ENCODE measurements around the gene ZNF407. TPM values are rescaled to one million over a fixed set of nuclear protein-coding genes. Genes with fewer than 3 reads are reported as not detected.

ZNF407 gene
- total RNA-seq, 1 experiment from 2014 or later, result 15.9 TPM

- ChIA-PET POLR2A (ENCODE audit: low non-redundant PET) (no interaction called here), CTCF (no interaction called here)
- TF ChIP-seq EZH2 (IDR thresholded peaks at IDR 0.05; ENCODE audit: borderline replicate concordance, low read depth, low read length, poor library complexity, severe bottlenecking), result no peak
- no peak for TF ChIP-seq CTCF (conservative IDR thresholded peaks at IDR 0.05; ENCODE audit: low read depth, low read length)
- no peak for DNase-seq (ENCODE audit: low spot score)
- Histone ChIP-seq H3K9me3 (ENCODE audit: low read depth, low read length, poor library complexity, severe bottlenecking) (no peaks in the 10 kb centered on the region), H3K27me3 (replicated peaks; ENCODE audit: insufficient read depth, low read depth, low read length, poor library complexity) (no peaks in the 10 kb centered on the region), H3K36me3 (ENCODE audit: insufficient read depth, low read length, poor library complexity, severe bottlenecking) (no peaks in the 10 kb centered on the region), H3K4me1 (ENCODE audit: insufficient read depth, low read length, poor library complexity, severe bottlenecking) (no peaks in the 10 kb centered on the region), H3K4me3 (ENCODE audit: low read depth, low read length, poor library complexity, severe bottlenecking) (no peak overlapping the region), H3K27ac (ENCODE audit: low read depth, low read length, poor library complexity, severe bottlenecking) (no peak overlapping the region)
- intact Hi-C loops (cut with micrococcal nuclease; ENCODE audit: unreplicated experiment), result no loop called here
- BruUV-seq (replicated peaks), result no TSS peak
These were observed 36.1 kb downstream of the ZNF407 start for GRCh38 chr18:74633652-74634352.

GRCh38 chr18:74635224-74635975, 37.7 kb downstream of the ZNF407 start:
- no peaks in the 10 kb centered on the region for H3K4me1 ChIP-seq (ENCODE audit: insufficient read depth, low read length, poor library complexity, severe bottlenecking)
- no peaks in the 10 kb centered on the region for H3K36me3 ChIP-seq (ENCODE audit: insufficient read depth, low read length, poor library complexity, severe bottlenecking)
- BruUV-seq (replicated peaks), result no TSS peak
- ChIA-PET POLR2A (ENCODE audit: low non-redundant PET) (no interaction called here), CTCF (no interaction called here)
- DNase-seq (ENCODE audit: low spot score), result no peak
- no peaks in the 10 kb centered on the region for H3K27me3 ChIP-seq (replicated peaks; ENCODE audit: insufficient read depth, low read depth, low read length, poor library complexity)
- H3K4me3 ChIP-seq (ENCODE audit: low read depth, low read length, poor library complexity, severe bottlenecking), result no peak overlapping the region
- no peak overlapping the region for H3K27ac ChIP-seq (ENCODE audit: low read depth, low read length, poor library complexity, severe bottlenecking)
- TF ChIP-seq EZH2 (IDR thresholded peaks at IDR 0.05; ENCODE audit: borderline replicate concordance, low read depth, low read length, poor library complexity, severe bottlenecking), result no peak
- TF ChIP-seq CTCF (conservative IDR thresholded peaks at IDR 0.05; ENCODE audit: low read depth, low read length), result no peak
- intact Hi-C loops (cut with micrococcal nuclease; ENCODE audit: unreplicated experiment), result no loop called here
- no peaks in the 10 kb centered on the region for H3K9me3 ChIP-seq (ENCODE audit: low read depth, low read length, poor library complexity, severe bottlenecking)

- Histone ChIP-seq H3K9me3 (ENCODE audit: low read depth, low read length, poor library complexity, severe bottlenecking) (no peaks in the 10 kb centered on the region), H3K36me3 (ENCODE audit: insufficient read depth, low read length, poor library complexity, severe bottlenecking) (no peaks in the 10 kb centered on the region), H3K4me3 (ENCODE audit: low read depth, low read length, poor library complexity, severe bottlenecking) (no peak overlapping the region), H3K4me1 (ENCODE audit: insufficient read depth, low read length, poor library complexity, severe bottlenecking) (no peaks in the 10 kb centered on the region), H3K27ac (ENCODE audit: low read depth, low read length, poor library complexity, severe bottlenecking) (no peak overlapping the region), H3K27me3 (replicated peaks; ENCODE audit: insufficient read depth, low read depth, low read length, poor library complexity) (no peaks in the 10 kb centered on the region)
- TF ChIP-seq CTCF (conservative IDR thresholded peaks at IDR 0.05; ENCODE audit: low read depth, low read length) (no peak), EZH2 (IDR thresholded peaks at IDR 0.05; ENCODE audit: borderline replicate concordance, low read depth, low read length, poor library complexity, severe bottlenecking) (no peak)
- intact Hi-C loops (cut with micrococcal nuclease; ENCODE audit: unreplicated experiment), result no loop called here
- ChIA-PET POLR2A (ENCODE audit: low non-redundant PET) (interaction anchor here (0.6 kb wide), 1 partner anchor 40 kb away, joined by 3 read pairs; no protein-coding TSS in a partner anchor), CTCF (no interaction called here)
- no peak for DNase-seq (ENCODE audit: low spot score)
- BruUV-seq (replicated peaks), result no TSS peak
These were observed 39.4 kb downstream of the ZNF407 start for GRCh38 chr18:74637070-74637469.

All from A673 (cell line).